Stomach (tissue), 9 donors: ENCODE results near the gene MAP3K7CL. TPM values are rescaled to one million over a fixed set of nuclear protein-coding genes. Genes with fewer than 3 reads are reported as not detected.

Experiments used
- DNase-seq, 2 donors: peaks; one replicate each; pipeline versions ENCODE4 v3.0.0 to v3.0.0-alpha.2; 2013 to 2019
- H3K27ac ChIP-seq, 5 donors: fragments of 200-600 bp in 4 of 5; sonication (generic) in 4 of 5; one replicate each; pipeline ENCODE4 v1.5.1; 2013 to 2019; ENCODE audit warnings: mild to moderate bottlenecking in 1 of 5, moderate library complexity in 1 of 5
- H3K27me3 ChIP-seq, 3 donors: fragments of 200-600 bp; sonication (generic); one replicate each; pipeline ENCODE4 v1.5.1; 2017 to 2019; ENCODE audit warnings: mixed run types in 1 of 3
- H3K36me3 ChIP-seq, 4 donors: fragments of 200-600 bp; sonication (generic); 1 replicate in 3 of 4; 2 replicates in 1 of 4; pipeline ENCODE4 v1.5.1; 2016 to 2019
- H3K4me1 ChIP-seq, 4 donors: fragments of 200-600 bp; sonication (generic); one replicate each; pipeline ENCODE4 v1.5.1; 2016 to 2019
- H3K4me3 ChIP-seq, 4 donors: fragments of 200-600 bp; sonication (generic) in 3 of 4; one replicate each; pipeline ENCODE4 v1.5.1; 2016 to 2019; ENCODE audit warnings: mild to moderate bottlenecking in 1 of 4
- H3K9me3 ChIP-seq, 4 donors: fragments of 200-600 bp; sonication (generic); one replicate each; pipeline ENCODE4 v1.5.1; 2016 to 2019
- EP300 ChIP-seq: sonication (generic); formaldehyde crosslinking; IDR thresholded peaks from one replicate; pipeline ENCODE4 v1.6.1; 2017; ENCODE audit warnings: antibody characterized with exemption
- POLR2A ChIP-seq, 4 donors: fragments of 450-650 bp; IDR thresholded peaks; one replicate each; pipeline ENCODE4 v1.6.1; 2016; ENCODE audit warnings: antibody characterized with exemption in 4 of 4, control low read depth in 2 of 4, mild to moderate bottlenecking in 1 of 4, moderate library complexity in 1 of 4
- POLR2AphosphoS5 ChIP-seq, 3 donors: sonication (generic); formaldehyde crosslinking; IDR thresholded peaks; one replicate each; pipeline ENCODE4 v1.6.1; 2016; ENCODE audit warnings: antibody characterized with exemption in 3 of 3
- WGBS, 5 donors: extraction: QIAGEN DNeasy Blood & Tissue Kit in 3 of 5; methylation state at CpG; one replicate each; pipeline versions ENCODE4 v1.1.5 to v1.1.7; 2013 to 2018; 5-methylcytosine and 5-hydroxymethylcytosine counted together
- intact Hi-C: fragments of 100-400 bp; cut with DNase I; formaldehyde crosslinking; loops from one replicate; pipeline ENCODE4 v1.15.1; 2023; ENCODE audit warnings: low total_unique reads
- polyA plus RNA-seq, 3 donors: library from polyadenylated mRNA; stranded (reverse); fragments of 200-250 nt; gene quantifications; one replicate each; pipeline ENCODE4 v1.2.3, GENCODE V29; 2013
- total RNA-seq, 5 donors: library from RNA; depleted of rRNA; stranded (reverse); fragments of >200 nt; gene quantifications; one replicate each; pipeline versions ENCODE4 v1.1.0 to v1.2.3, GENCODE V29; 2014 to 2016
- TF ChIP-seq, protein P1 (sequence below), 7 experiments: fragments of 450-650 bp in 4 of 7; fragments of 200-600 bp in 3 of 7; sonication (generic) in 3 of 7; IDR thresholded peaks; one replicate each; pipeline ENCODE4 v1.5.1; 2016 to 2019; ENCODE audit warnings: antibody characterized with exemption in 7 of 7, control low read depth in 2 of 7, mild to moderate bottlenecking in 1 of 7
- donor health status: healthy with polysubstance abuse.
- donor health status: Bipolar disorder and iron deficiency.
- donor health status: healthy.

The MAP3K7CL gene
- total and polyA plus RNA-seq, 8 donors, result 0.58 to 19.2 (median 4.5) TPM

GRCh38 chr21:29115899-29116298 is 14.5 kb upstream of the MAP3K7CL start:
- 78 to 91% (median 86%) methylated on average over 8 of the region's 8 CpGs for WGBS, 5 donors
- TF ChIP-seq, protein P1, sequence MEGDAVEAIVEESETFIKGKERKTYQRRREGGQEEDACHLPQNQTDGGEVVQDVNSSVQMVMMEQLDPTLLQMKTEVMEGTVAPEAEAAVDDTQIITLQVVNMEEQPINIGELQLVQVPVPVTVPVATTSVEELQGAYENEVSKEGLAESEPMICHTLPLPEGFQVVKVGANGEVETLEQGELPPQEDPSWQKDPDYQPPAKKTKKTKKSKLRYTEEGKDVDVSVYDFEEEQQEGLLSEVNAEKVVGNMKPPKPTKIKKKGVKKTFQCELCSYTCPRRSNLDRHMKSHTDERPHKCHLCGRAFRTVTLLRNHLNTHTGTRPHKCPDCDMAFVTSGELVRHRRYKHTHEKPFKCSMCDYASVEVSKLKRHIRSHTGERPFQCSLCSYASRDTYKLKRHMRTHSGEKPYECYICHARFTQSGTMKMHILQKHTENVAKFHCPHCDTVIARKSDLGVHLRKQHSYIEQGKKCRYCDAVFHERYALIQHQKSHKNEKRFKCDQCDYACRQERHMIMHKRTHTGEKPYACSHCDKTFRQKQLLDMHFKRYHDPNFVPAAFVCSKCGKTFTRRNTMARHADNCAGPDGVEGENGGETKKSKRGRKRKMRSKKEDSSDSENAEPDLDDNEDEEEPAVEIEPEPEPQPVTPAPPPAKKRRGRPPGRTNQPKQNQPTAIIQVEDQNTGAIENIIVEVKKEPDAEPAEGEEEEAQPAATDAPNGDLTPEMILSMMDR (IDR thresholded peaks at IDR 0.05), result no peak
- TF ChIP-seq POLR2A (IDR thresholded peaks at IDR 0.05), result no peak
- TF ChIP-seq EP300, result no peak
- no peak for TF ChIP-seq POLR2AphosphoS5 (IDR thresholded peaks at IDR 0.05)

DNA sequence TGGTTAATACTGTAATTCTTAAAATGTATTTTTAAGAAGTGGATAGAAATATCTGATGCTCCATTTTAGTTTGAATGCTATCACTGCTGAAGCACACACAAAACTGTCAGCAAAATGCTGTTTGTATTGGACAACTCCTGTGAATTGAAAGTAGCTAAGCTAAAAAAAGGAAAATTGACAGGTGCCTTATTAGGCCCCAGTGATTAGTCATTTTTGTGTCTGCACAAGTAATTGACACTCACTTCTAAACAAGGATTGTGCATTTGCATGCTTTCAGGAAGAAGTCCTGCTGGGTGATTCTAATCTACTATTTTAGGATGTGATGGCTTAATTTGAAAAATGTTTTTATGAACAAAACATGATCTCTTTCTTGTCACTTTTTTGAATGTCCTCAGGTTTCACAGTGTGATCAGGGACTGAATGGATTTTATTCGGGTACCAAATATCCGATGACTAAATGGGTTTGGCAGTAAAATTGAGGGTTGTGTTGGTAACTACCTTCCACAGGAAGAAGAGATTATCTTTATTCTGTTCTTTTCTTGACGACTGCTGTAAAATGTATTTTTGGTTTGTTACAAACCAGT is 13.0 kb upstream of the MAP3K7CL start:
- Histone ChIP-seq H3K36me3 (no peaks in the 10 kb centered on the region), H3K9me3 (no peaks in the 10 kb centered on the region), H3K27ac (no peak overlapping the region), H3K27me3 (no peaks in the 10 kb centered on the region), H3K4me1 (no peaks in the 10 kb centered on the region), H3K4me3 (no peak overlapping the region)
- 80 to 90% (median 87%) methylated on average over 3 of the region's 3 CpGs for WGBS, 5 donors
- intact Hi-C loops, result no loop called here
- TF ChIP-seq EP300 (no peak), POLR2AphosphoS5 (IDR thresholded peaks at IDR 0.05) (no peak), POLR2A (IDR thresholded peaks at IDR 0.05) (no peak)
- TF ChIP-seq, protein P1 (IDR thresholded peaks at IDR 0.05), result no peak
- no peak for DNase-seq

More at GRCh38 chr21:29115899-29116298, 14.5 kb upstream of the MAP3K7CL start:
- Histone ChIP-seq H3K27me3 (no peaks in the 10 kb centered on the region), H3K27ac (no peak overlapping the region), H3K9me3 (no peaks in the 10 kb centered on the region), H3K4me3 (no peak overlapping the region), H3K4me1 (no peaks in the 10 kb centered on the region), H3K36me3 (peaks cover 0 to 4% (median 0%) of the 10 kb centered on the region in 4 donors)
- DNase-seq, result no peak
- intact Hi-C loops, result no loop called here

- 77 to 100% (median 90%) methylated on average over 1 of the region's 1 CpG for WGBS, 5 donors
- Histone ChIP-seq H3K36me3 (no peaks in the 10 kb centered on the region), H3K4me3 (no peak overlapping the region), H3K4me1 (no peaks in the 10 kb centered on the region), H3K9me3 (no peaks in the 10 kb centered on the region), H3K27ac (no peak overlapping the region), H3K27me3 (no peaks in the 10 kb centered on the region)
- DNase-seq, result no peak
- intact Hi-C loops, result no loop called here
- TF ChIP-seq EP300 (no peak), POLR2AphosphoS5 (IDR thresholded peaks at IDR 0.05) (no peak), POLR2A (IDR thresholded peaks at IDR 0.05) (no peak)
- TF ChIP-seq, protein P1 (IDR thresholded peaks at IDR 0.05), result no peak
Measured at GRCh38 chr21:29121759-29122158, 8.7 kb upstream of the MAP3K7CL start.

GRCh38 chr21:29124645-29125044 is 5.8 kb upstream of the MAP3K7CL start:
- Histone ChIP-seq H3K4me1 (no peaks in the 10 kb centered on the region), H3K36me3 (no peaks in the 10 kb centered on the region), H3K27ac (no peak overlapping the region), H3K27me3 (no peaks in the 10 kb centered on the region), H3K9me3 (no peaks in the 10 kb centered on the region), H3K4me3 (no peak overlapping the region)
- intact Hi-C loops, result no loop called here
- TF ChIP-seq EP300 (no peak), POLR2A (IDR thresholded peaks at IDR 0.05) (no peak), POLR2AphosphoS5 (IDR thresholded peaks at IDR 0.05) (no peak)
- TF ChIP-seq, protein P1 (IDR thresholded peaks at IDR 0.05), result no peak
- DNase-seq, result no peak
